HG02885 (cell line): ENCODE data around the gene SLC38A3.
A peak's percentile ranks its signal among the peaks of the same experiment; 100 is the strongest.

Source experiments
- ATAC-seq: cut with Tn5 transposase; IDR thresholded peaks from one replicate; pipeline ENCODE4 v1.9.1; 2021; ENCODE audit warnings: mild to moderate bottlenecking; ENCODE audit not compliant: unreplicated experiment, poor library complexity

The SLC38A3 gene

DNA sequence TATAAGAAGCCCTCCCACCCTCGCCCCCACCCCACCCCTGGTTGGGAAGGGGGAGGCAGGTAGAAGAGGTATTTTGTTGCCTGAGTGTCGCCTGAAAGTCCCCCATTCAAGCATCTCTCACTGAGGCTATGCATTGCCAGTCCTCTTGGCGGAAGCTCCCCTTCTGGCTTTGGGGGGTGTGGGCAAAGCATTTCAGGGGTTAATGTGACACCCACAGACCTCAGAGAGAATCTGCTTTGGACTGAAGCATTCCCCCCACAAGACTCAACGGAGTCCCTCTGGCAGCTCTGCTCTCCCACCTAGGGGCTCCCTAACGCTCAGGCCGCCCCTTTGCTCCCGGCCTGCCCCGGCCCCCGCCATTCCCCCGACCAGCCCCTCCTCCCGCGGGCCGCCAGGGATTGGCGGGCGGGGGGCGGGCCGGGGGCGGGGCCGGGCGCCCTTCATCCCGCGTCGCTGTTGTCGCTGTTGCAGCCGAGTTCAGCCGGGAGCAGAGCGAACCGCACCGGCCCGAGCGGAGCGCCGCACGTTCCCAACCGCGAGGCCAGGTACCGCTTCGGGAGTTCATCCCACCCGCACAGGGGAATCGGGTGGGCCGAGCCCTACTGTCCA, at the start of gene SLC38A3:
SLC38A3 (plus strand) TSS at position 468 of the 609 bp plus-strand sequence. CDS start 8,929 bp downstream, outside the sequence.
- ATAC-seq = no peak

DNA sequence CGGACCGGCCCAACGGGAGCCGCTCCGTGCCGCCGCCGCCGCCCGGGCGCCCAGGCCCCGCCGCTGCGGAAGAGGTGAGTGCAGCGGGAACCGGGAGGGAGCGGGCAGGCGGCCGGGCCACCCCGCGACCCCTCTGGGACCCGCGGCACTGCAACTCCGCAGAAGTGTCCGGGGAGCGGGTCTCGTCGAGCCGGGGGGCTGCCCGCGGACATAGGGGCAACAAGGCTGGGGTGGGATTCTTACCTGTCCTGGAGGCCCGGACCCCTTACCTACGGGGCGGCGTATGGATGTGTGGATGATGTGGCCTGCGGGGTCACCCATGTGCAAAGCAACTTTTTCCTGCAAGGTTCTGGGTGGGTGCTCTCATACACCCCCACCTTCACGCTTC, 49.6 kb upstream of the SLC38A3 start:
- peak; percentile 23 for ATAC-seq

DNA sequence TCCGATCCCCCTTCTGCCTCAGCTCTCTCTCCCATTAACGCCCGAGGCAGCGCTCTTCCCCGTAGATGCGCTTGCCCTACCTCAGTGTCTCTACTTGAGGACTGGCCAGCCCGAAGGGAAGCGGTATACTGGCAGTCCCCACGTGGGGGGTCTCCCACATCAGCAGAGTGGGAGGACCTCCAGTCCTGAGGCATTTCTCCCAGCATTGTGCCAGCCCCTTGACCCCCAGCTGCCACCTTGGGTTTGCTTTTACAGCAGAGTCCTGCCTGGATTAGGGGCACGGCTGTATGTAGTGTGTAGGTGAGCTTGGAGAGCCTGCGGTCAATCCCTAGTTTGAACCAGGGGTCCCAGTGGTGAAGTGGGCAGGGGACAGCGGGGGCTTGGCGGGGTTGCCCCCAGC, 49.2 kb upstream of the SLC38A3 start:
- no peak for ATAC-seq

DNA sequence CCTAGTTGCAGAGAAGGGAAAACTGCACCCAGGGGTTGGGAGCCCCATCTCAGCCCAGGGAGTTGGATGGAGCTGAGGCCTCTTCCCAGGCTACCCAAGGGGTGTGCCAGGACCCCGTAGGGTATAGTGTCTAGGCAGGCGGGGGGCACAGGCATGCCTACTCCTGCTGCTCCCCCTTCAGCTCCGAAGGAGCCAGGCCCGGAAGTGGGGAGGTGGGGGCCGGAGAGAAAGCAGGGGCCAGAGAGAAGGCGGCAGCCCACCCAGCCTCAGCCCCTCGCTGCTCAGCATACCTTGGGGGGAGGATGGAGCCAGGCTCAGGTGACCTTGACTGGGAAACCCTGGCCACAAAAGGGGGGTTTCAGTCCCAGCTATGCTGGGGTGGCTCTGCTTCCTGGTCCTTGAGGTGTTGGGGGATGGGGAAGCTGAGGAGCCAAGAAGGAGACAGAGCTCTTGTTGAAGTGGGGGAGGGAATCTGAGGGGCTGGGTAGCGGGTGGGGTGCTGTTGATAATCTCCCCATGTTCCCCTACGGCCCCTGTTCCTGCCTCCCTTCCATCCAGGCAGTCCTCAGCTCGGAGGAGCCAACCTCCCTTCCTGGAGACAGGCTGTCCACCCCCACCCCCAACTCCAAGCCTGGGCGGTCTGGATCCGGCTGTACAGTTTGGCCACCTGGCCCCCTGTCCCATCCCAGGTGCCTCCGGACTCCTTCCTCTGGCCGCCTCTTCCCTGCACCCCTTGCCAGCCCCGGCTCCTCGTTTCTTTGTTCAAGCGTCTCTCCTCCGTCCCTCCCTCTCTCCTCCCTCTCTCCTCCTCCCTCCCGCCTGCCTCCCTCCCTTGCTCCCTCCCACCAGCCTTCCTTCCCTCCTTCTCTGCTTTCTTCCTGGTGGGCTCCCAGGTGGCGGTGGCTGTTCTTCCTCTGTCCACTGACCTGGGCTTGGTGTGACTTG, 48.2 kb upstream of the SLC38A3 start:
- no peak for ATAC-seq

DNA sequence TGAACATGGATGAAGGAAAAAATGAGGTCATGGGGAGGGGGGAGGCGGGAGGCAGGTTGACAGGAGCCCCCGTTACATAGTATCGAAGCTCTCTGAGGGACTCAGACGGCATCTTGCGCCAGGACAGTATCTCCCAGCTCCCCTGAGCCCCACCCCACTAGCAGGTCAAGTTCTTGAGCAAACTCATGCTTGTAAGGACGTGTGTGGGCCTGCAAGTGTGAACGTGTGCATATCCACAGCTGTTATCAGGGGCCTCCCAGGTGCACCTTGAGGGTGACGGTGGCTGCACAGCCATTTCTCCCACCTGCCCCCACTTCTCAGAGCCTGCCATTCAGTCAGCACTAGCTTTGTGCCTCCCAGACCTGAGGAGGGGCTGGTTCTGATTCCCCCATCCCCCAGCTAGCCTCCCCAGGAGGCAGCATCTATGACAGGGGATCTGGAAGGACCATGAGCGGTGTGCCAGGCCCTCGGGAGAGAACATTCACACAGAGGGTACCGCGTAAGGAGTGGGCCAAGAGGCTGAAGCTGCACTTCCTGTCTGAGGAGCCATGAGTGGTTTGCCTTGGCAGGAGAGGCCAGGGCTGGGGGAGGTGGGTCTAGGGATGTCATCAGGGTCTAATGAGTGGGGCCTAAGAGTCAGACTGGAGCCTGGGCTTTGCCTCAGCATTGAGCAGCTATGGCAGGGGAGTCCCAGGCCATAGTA, 47.1 kb upstream of the SLC38A3 start:
- no peak for ATAC-seq

DNA sequence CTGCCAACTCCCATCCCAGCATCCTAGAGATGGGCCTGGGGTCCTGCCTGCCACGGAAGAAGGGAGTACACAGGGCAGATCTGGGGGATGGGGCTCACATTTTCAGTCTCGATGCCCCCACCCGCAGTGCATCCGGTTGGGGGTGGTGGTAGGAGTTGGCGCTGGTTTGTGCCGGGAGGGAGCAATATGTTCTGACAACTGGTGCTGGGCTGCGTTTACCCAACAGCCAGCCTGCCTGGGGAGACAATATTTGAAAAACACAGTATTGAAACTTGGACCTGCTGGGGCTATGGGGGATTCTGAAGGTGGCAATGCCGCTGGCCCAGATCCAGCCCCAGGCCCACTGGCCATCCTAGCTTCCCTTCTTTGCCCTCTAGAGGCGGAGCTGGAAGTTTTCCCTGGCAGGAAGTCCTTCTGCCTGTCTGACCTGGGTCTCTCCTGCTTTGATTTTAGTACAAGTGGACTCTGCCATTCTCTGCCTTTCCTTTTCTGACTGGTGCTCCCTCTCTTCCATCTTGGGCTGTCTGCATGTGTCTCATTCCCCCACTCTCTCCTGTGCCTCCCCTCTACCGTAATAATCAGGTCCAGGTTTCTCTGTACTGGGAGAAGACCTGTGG, 46.4 kb upstream of the SLC38A3 start:
- no peak for ATAC-seq

DNA sequence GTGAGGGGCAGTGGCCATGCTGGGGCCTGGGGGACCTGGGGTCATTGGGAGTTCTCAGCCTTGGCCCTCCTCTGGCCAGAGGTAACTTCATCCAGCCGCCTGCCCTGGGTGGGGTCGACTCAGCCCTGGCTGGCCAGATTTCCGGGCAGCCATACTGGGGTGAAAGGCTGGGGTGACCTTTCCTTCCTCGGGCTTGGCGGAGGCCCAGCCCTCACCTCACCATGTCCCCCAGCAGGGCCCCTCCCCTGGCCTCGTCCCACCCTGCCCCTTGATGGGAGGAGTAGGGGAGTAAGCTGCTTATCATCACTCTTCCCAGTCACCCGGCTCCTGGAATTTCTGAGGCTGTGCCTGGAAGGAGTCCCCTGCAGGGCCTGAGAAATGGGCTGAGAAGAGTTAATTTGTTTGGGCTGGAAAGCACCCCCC, 44.5 kb upstream of the SLC38A3 start:
- ATAC-seq = no peak

DNA sequence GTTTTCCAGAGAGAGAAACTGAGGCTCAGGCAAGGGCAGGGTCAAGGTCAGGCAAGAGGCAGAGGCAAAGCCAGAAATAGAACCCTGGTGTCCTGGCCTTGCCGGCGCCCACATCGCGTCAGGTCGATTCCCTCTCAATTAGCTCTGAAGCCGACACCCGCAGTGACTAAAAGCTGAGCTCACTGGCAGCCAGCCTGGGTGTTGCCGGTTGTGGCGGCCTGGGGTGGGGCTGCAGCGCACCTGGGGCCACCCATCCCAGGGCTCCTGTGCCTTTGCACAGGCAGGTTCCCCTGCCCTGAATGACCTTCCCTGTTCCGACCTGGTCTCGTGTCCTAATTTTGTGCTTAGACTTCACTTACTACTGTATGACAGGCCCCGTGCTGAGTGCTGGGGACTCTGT, 43.8 kb upstream of the SLC38A3 start:
- ATAC-seq = no peak

DNA sequence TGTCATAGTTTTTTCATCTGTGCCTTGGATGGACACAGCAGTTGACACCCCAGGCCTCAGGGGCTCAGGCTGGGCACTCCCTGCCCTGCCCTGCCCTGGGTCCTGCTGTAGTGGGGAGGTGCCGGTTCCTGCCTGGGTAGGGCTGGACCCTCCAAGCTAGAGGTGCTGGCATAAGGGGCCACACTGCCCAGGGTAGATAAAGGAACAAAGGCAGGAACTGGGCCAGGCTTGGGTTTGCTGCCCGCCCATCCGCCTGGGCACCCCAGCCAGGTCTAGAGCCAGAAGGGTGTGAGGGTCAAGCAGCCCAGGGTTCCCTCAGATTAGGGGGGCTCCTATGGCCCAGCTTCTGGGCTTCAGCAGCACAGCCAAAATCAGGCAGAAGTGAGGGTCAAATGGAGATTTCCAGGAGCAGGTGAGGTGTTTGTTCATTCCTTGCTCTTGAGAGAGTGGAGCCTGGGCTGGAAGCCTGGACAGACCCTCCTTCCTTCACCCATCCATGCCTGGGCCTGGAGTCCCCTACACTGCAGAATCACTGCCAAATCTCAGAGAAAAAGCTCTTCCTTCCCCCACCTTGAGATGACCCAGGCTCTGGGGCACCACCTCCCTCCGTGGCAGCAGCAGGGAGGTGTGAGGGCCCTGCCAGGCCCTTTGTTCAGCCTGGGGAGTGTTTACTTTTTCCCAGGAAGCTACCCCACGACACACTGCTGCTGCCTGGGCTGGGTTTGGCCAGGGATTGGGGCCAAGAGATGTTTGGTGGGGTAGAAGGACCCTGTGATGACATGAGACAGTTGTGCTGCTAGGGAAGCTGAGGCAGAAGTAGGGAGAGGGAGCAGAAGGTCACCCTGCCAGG, 42.8 kb upstream of the SLC38A3 start:
- no peak for ATAC-seq

DNA sequence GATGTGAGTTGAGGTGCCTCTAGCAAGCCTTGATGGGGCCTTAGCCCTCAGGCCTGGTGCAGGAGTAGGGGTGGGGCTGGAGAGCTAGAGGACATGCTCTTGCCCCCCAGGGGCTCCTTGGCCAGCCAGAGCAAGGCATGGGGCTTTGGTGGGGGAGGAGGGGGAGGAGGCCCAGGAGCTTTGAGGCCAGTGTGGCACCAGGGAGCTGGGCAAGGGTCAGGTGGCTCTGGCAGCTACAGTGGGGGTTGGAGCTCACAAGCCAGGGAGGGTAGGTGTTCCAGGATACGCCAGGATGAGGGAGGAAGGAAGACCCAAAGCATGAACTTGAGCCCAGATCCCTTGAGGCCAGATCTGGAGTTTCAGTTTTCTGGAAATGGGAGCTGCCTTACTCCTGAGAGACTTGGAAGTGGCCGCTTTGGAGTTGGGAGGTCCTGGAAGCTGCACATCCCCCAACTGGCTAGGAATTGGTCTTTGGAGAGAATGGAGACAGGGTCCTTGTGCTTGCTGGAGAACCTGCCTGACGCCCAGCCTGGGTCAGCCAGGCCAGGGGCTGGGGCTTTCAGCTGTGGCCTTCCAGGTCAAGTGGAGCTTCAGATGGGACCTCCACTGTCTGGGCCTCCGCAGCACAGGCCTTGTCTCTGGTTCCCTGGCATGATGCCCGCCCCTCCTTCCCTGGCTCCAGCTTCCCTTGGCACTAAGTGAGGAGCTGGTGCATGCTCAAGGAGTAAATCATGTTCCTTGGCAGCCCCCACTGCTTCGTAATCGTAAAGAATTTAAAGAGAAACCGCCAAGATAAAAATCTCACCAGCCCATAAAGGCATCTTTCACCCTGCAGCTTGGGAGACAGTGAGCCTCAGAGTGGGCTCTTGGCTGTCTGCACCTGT, 41.3 kb upstream of the SLC38A3 start:
- ATAC-seq = no peak

DNA sequence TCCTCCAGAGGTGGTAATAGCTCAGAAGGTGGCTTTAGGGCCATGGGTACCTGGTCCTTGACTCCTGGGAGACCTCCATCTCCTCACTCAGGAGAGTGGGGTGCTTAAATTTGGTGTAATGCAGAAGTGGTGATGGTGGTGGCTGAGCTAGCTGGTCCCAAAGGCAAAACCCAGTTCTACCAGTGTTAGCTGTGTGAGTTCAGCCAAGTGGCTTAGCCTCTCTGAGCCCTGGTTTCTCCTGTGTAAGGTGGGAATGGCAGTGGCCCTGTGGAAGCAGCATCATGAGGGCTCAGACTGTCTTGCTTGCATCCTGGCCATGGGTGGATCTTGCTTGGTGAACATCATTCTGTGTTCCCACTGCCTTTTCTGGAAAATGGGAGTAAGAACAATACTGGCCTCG, 40.6 kb upstream of the SLC38A3 start:
- ATAC-seq = no peak

DNA sequence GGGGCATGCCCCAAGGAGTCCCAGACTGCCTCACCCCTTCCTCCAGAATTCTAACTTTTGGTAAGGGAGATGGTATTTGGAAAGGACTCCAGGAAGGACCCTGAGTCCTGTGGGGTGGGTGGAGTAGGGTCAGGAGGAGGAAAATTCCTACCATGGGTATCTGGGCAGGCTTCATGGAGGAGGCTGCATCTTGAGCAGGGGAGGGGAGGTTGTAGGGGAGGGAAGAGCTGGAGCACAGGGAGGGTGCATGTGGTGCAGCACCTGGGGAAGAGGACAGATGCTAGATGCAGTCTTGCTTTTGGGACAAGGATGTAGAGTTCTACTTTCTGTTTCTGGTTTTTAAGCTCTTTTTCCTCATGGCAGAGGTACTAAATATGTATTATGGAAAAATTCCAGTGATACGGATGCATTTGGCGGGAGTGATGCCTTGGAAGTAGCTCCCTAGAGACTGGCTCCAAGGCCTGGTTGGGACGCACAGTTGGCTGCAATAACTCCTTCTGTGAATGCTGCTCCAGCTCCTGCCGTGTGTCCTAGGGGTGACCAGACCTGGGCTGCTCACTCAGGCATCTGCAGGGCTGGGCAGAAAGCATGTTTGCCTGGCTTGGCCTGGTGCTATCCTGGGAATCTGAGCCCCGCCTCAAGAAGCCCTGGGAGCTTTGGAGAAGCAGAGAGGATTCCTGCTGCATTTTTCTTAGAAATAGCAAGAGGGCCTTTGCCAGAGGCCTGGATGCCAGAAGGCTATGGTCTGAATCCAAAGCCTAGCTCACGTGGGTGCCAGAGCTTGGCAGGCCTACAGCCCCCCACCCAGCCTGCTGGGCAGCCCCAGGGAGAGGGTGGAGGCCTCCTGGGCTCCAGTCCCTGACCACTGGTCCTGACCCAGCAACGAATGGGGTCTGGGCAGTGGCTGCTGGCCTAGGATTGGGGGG, 39.8 kb upstream of the SLC38A3 start:
- ATAC-seq = no peak

DNA sequence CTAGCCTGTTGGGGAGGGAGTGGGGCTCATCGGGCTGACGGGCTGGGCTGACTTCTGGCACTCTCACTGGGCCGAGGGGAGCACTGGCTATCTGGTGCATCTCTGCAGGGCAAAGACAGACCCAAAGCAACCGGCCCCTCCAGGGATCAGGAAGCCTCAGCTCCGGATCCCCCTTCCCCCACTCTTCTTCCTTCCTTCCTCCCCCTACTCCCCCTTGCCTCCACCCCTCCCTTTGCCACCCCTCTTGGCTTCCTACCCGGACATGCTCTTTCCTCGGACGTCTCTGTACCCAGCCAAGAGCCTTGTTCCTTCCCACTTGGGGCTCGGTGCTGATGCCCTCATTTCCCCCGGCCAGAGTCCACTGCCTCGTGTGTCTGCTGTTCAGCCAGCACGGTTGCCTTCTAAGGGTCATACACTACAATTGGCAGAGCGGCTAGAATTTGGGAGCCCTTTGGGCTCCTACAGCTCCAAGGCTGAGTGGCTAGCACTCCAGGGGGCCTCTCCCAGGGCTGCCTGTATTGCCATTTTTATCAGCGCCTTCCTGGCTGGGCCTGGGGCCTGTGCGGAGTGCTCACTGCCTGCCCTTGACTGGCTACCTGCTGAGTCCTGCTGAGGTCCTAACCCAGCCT, 39.0 kb upstream of the SLC38A3 start:
- ATAC-seq = no peak

DNA sequence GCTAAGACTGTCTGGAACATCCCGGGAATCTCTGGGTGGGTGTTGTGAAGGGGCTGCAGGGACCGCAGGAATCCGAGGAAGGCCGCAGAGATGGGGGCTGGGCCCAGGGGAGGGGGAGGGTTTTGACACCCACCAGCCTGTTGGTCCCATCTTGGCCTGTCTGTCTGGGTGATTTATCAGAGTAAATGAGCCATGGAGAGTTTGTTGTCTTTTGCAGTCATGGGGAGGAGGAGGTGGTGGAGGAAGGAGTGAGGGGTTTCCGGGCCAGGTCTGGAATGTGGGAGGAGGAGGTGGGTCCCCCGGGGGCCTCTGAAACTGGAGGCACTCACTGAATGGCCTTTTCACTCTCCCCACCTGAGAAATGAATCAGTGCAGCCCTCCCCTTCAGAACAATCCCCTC, 38.5 kb upstream of the SLC38A3 start:
- no peak for ATAC-seq

DNA sequence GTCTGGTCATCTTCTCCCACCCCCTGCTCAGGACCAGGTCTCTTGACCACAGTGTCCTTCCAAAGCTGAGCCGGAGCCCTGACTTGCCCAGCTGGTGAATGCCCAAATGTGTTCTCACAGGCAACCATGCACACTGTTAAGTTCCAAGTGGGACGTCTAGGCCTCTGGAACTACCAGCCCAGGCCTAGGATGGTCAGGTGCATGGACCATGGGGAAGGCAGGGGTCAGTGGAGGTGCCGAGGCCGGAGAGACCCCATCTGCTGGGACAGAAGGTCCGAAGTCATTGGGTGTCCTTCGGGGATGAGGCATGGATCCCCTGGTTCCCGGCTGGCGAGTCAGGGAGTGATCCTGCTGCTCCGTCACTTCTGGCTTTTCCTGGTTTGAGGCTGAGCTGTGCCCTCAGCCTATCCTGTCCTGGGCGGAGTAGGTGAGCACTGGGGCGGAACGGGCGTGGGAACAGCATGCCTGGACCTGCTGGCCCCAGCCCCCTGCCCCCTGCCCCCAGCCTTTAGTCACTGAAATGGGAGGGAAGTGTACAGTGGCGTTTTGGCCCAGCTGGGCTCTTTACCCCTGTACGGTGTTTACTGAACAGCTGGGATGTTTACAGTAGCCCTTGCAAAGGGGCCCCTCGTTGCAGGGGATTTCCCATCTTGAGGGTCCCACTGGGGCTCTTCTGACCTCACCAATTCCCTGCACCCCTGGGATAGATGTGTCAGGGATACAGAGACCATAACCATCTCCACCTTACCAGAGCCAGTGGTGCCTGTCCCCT, 37.8 kb upstream of the SLC38A3 start:
- no peak for ATAC-seq

DNA sequence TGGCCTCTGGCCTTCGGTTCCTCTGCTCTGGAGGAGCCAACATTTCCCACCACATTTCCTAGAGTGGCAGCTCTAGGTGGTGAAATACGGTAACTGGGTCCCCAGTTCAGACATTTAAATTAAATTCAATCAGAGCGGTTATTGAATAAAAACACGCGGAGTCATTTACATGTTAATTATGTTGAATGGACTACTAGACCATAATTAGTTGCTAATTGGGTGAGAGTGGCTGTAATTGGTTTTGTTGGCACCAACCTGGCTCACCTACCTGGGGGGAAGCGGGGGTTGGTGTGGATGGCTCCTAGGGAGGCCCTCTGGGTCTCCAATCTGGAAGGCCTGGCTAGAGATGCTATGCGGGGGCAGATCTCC, 37.2 kb upstream of the SLC38A3 start:
- no peak for ATAC-seq

DNA sequence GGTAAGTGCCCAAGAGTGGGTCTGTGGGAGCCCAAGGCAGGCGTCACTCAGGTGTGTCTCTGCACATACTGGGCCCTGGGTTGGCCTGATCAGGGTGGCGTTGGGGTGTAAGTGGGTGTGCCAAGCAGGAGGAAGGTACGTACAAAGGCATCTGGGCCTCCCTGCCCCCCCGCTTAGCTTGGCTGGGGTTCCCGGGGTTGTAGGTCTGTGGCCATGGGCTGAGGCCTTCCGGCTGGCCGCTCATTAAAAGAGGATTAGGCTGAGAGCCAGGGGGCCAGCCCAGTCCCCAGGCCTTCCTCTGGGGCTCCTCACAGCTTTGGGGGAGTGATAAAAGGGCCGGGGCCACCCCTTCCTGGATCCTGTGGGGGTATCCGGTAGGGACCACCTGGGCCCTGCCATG, 36.7 kb upstream of the SLC38A3 start:
- ATAC-seq = no peak
